Common myeloid progenitor, CD34-positive (primary cell): ENCODE results near the gene KCNH3.
A peak's percentile ranks its signal among the peaks of the same experiment; 100 is the strongest.

Experiments used
- CTCF ChIA-PET: fragments of 350-600 bp; sonication (Branson Sonifier 250); formaldehyde crosslinking; loops from one replicate; lab custom pipeline; 2021; ENCODE audit warnings: antibody characterized with exemption; lab: Charles Lee
- POLR2A ChIA-PET: fragments of 350-600 bp; sonication (Branson Sonifier 250); formaldehyde crosslinking; loops from one replicate; lab custom pipeline; 2021; ENCODE audit warnings: antibody characterized with exemption; lab: Charles Lee
- DNase-seq, 3 donors: peaks; one replicate each; pipeline versions ENCODE4 v3.0.0 to v3.0.0-alpha.2; 2013
- H3K27ac ChIP-seq, 2 experiments: 1 replicate in 1 of 2; 2 replicates in 1 of 2; pipeline ENCODE4 v1.7.0; 2013; ENCODE audit warnings: inconsistent platforms in 2 of 2, low read length in 2 of 2, mild to moderate bottlenecking in 2 of 2, low read depth in 1 of 2, moderate library complexity in 1 of 2; ENCODE audit not compliant: severe bottlenecking in 2 of 2, insufficient read depth in 1 of 2, poor library complexity in 1 of 2
- H3K27me3 ChIP-seq, 5 experiments: replicated peaks in 2 of 5; 1 replicate in 3 of 5; 2 replicates in 2 of 5; pipeline versions ENCODE4 v1.6.1 to v1.7.0; 2013; ENCODE audit warnings: low read length in 4 of 5, mild to moderate bottlenecking in 2 of 5, moderate library complexity in 2 of 5, inconsistent platforms in 1 of 5; ENCODE audit not compliant: insufficient read depth in 5 of 5, control insufficient read depth in 4 of 5
- H3K36me3 ChIP-seq, 4 experiments: 1 replicate in 2 of 4; 2 replicates in 2 of 4; pipeline versions ENCODE4 v1.6.1 to v1.7.0; 2013; ENCODE audit warnings: low read length in 3 of 4, control low read depth in 1 of 4, mild to moderate bottlenecking in 1 of 4; ENCODE audit not compliant: control insufficient read depth in 4 of 4, insufficient read depth in 4 of 4
- H3K4me1 ChIP-seq, 4 experiments: 1 replicate in 3 of 4; 2 replicates in 1 of 4; pipeline versions ENCODE4 v1.6.1 to v1.7.1; 2013; ENCODE audit warnings: low read length in 3 of 4, mild to moderate bottlenecking in 3 of 4, control low read depth in 1 of 4, inconsistent platforms in 1 of 4, moderate library complexity in 1 of 4; ENCODE audit not compliant: control insufficient read depth in 4 of 4, insufficient read depth in 4 of 4; ENCODE audit errors: control extremely low read depth in 1 of 4
- H3K4me3 ChIP-seq, 7 experiments: 1 replicate in 4 of 7; 2 replicates in 3 of 7; pipeline versions ENCODE4 v1.5.1 to v1.7.0; 2013; ENCODE audit warnings: mild to moderate bottlenecking in 7 of 7, low read length in 6 of 7, moderate library complexity in 6 of 7, inconsistent platforms in 2 of 7, low read depth in 2 of 7, control low read depth in 1 of 7; ENCODE audit not compliant: insufficient read depth in 4 of 7, control insufficient read depth in 1 of 7; ENCODE audit errors: extremely low read depth in 1 of 7
- H3K9me3 ChIP-seq, 5 experiments: 1 replicate in 4 of 5; 2 replicates in 1 of 5; pipeline versions ENCODE4 v1.6.1 to v1.7.1; 2013; ENCODE audit warnings: low read length in 4 of 5, mild to moderate bottlenecking in 2 of 5, inconsistent platforms in 1 of 5, low read depth in 1 of 5, moderate library complexity in 1 of 5; ENCODE audit not compliant: control insufficient read depth in 4 of 5, insufficient read depth in 2 of 5; ENCODE audit errors: control extremely low read depth in 1 of 5
- WGBS: methylation state at CpG from one replicate; pipeline ENCODE4 v1.1.5; 2013; ENCODE audit not compliant: insufficient coverage; 5-methylcytosine and 5-hydroxymethylcytosine counted together

The KCNH3 gene

DNA sequence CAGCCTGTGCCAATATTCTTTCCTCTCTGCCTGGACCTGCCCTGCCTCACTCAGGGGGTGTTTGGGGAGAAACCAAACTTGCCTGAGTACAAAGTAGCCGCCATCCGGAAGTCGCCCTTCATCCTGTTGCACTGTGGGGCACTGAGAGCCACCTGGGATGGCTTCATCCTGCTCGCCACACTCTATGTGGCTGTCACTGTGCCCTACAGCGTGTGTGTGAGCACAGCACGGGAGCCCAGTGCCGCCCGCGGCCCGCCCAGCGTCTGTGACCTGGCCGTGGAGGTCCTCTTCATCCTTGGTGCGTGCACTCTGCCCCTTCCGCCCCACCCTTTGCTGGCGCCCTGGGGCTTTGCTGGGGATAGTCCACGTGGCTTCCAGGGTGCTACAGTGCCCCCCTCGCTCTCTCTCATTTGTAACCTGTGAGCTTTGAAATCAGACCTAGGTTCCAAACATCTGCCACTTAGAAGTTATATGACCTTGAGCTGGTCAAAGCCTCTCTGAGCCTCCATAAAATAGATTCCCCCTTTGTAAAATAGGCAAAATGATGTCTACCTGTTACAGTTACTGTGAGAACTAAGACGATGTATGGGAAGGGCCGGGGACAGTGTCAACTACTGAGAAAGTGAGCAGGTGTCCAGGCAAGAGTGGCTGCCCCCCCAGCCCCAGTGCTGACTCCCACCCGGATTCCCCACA is 4.5 kb downstream of the KCNH3 start:
- H3K27me3 ChIP-seq, result peaks cover 0 to 63% (median 45%) of the 10 kb centered on the region in 5 experiments
- no peak for DNase-seq
- H3K27ac ChIP-seq, result no peak overlapping the region
- peaks cover 0 to 14% (median 9%) of the 10 kb centered on the region in 4 experiments for H3K4me1 ChIP-seq
- ChIA-PET POLR2A (no interaction called here), CTCF (interaction anchor here (1.2 to 1.7 kb wide), 3 partner anchors 7 to 27 kb away, joined by 3 to 9 read pairs (median 4); no protein-coding TSS in a partner anchor)
- H3K36me3 ChIP-seq, result no peaks in the 10 kb centered on the region
- H3K4me3 ChIP-seq, result no peak overlapping the region
- 74% methylated on average over 20 of the region's 20 CpGs for WGBS
- no peaks in the 10 kb centered on the region for H3K9me3 ChIP-seq

DNA sequence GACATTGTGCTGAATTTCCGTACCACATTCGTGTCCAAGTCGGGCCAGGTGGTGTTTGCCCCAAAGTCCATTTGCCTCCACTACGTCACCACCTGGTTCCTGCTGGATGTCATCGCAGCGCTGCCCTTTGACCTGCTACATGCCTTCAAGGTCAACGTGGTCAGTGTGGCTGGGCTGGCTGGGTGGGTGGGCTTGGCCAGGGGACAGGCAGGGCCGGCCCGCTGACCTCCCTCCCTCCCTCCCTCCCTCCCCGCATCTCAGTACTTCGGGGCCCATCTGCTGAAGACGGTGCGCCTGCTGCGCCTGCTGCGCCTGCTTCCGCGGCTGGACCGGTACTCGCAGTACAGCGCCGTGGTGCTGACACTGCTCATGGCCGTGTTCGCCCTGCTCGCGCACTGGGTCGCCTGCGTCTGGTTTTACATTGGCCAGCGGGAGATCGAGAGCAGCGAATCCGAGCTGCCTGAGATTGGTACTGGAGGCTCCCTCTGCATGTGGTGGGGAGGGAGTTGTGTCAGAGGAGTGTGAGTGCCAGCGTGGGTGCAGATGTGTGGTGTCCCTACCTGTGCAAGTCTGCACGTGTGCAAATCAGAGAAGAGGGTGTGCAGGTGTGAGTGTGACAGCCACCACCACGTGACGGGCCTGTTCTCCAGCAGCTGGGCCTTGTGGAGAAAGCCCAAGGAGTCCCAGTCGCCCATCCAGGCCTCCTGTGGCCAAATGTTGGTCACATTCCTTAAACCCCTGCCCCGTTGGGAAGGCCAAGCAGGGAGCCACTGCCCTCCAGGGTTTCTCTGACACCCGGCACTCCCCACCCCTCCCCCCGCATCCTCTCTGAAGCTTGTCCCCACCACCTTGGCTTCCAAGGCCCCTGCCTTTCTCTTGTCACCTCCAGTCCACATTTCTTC is 5.3 kb downstream of the KCNH3 start:
- no peak overlapping the region for H3K27ac ChIP-seq
- DNase-seq, result no peak
- no peaks in the 10 kb centered on the region for H3K36me3 ChIP-seq
- no peak overlapping the region for H3K4me3 ChIP-seq
- H3K4me1 ChIP-seq, result peaks cover 0 to 19% (median 12%) of the 10 kb centered on the region in 4 experiments
- no peaks in the 10 kb centered on the region for H3K9me3 ChIP-seq
- WGBS, result 50% methylated on average over 31 of the region's 39 CpGs
- H3K27me3 ChIP-seq, result peaks cover 0 to 61% (median 45%) of the 10 kb centered on the region in 5 experiments
- CTCF ChIA-PET, result interaction anchor here (1.0 to 2.2 kb wide), 3 partner anchors 10 to 39 kb away, joined by 3 to 8 read pairs (median 4); no protein-coding TSS in a partner anchor
- POLR2A ChIA-PET, result no interaction called here

DNA sequence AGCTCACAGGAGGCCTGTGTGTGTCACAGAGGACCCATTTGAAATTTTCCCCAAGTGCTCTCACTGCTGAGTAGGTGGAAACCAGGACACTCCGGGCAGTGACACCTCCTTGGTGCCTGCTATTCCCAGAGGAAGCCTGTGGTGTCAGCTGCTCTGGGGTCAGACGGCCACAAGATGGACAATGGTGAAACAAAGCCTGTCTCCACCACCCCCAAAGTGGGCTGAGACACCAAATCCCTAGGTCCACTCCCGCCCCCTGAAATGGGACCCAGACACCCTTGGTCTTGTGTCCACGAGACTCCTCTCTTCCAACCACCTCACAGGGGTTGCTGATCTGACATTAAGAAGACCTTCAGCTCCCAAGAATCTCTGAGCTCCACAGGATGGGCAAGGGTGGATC is 7.0 kb downstream of the KCNH3 start:
- WGBS, result 92% methylated on average over 4 of the region's 4 CpGs
- DNase-seq, result no peak
- Histone ChIP-seq H3K9me3 (no peaks in the 10 kb centered on the region), H3K27me3 (peaks cover 0 to 45% (median 28%) of the 10 kb centered on the region in 5 experiments), H3K4me1 (peaks cover 0 to 17% (median 10%) of the 10 kb centered on the region in 4 experiments), H3K27ac (no peak overlapping the region), H3K36me3 (no peaks in the 10 kb centered on the region), H3K4me3 (no peak overlapping the region)
- ChIA-PET CTCF (interaction anchor here (1.7 to 19.6 kb wide), 3 partner anchors 8 to 34 kb away, joined by 4 to 223 read pairs (median 8); no protein-coding TSS in a partner anchor), POLR2A (no interaction called here)

DNA sequence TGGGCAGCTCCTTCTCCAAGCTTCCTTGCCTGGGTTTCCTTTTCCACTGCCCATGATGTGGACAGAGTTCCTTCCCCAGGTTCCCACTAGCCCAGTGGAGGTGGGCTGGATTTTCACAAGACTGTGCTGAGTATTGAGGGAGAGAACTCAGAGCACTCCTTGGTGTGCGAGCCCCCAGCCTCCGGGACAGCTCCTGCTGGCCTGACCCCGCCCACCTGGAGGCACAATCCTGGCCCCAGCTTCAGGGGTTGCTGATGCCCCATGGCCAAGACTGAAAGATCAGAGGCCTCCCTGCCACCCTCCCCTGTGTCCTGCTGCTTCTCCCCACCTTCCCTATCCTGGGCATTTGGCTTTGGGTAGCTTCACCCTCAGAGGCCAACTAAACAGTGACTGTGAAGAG is 7.7 kb downstream of the KCNH3 start:
- CTCF ChIA-PET, result interaction anchor here (1.7 to 19.6 kb wide), 4 partner anchors 8 to 189 kb away, joined by 4 to 223 read pairs (median 8); no protein-coding TSS in a partner anchor

DNA sequence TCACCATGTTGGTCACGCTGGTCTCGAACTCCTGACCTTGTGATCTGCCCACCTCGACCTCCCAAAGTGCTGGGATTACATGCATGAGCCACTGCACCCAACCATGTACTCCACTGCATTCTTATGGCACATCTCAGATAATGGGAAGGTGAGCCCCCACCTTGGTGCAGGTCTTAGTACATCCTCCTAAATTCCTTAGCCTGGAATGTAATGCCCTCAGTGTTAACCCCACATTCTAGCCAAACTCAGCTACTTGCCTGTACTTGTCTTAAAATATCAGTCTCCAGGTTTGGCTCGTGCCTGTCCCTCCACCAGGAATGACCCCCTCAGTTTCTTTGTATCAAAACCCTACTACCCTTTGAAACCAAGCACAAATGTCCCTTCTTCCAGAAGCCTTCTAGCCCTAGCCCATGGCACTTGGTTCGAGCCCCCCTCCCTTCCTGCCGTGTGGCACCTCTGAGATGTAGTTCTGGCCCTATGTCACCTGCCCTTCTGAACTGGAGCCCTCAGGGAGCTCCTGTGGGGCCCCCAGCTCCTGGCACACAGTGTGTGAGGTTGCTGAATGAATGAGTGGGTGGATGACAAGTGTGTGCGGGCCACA is 8.4 kb downstream of the KCNH3 start:
- ChIA-PET POLR2A (no interaction called here), CTCF (interaction anchor here (0.9 to 19.6 kb wide), 4 partner anchors 10 to 189 kb away, joined by 3 to 223 read pairs (median 6); no protein-coding TSS in a partner anchor)
- no peaks in the 10 kb centered on the region for H3K36me3 ChIP-seq
- H3K27ac ChIP-seq, result no peak overlapping the region
- no peaks in the 10 kb centered on the region for H3K9me3 ChIP-seq
- peaks cover 0 to 19% (median 11%) of the 10 kb centered on the region in 4 experiments for H3K4me1 ChIP-seq
- no peak for DNase-seq
- no peak overlapping the region for H3K4me3 ChIP-seq
- WGBS, result 93% methylated on average over 3 of the region's 7 CpGs
- H3K27me3 ChIP-seq, result peaks cover 0 to 41% (median 26%) of the 10 kb centered on the region in 5 experiments

More for the DNA sequence above, 7.7 kb downstream of the KCNH3 start:
- peaks cover 0 to 42% (median 26%) of the 10 kb centered on the region in 5 experiments for H3K27me3 ChIP-seq
- POLR2A ChIA-PET, result no interaction called here
- peaks cover 0 to 17% (median 10%) of the 10 kb centered on the region in 4 experiments for H3K4me1 ChIP-seq
- no peaks in the 10 kb centered on the region for H3K36me3 ChIP-seq
- WGBS, result 100% methylated on average over 2 of the region's 3 CpGs
- no peak for DNase-seq
- no peak overlapping the region for H3K27ac ChIP-seq
- H3K4me3 ChIP-seq, result no peak overlapping the region
- H3K9me3 ChIP-seq, result no peaks in the 10 kb centered on the region

DNA sequence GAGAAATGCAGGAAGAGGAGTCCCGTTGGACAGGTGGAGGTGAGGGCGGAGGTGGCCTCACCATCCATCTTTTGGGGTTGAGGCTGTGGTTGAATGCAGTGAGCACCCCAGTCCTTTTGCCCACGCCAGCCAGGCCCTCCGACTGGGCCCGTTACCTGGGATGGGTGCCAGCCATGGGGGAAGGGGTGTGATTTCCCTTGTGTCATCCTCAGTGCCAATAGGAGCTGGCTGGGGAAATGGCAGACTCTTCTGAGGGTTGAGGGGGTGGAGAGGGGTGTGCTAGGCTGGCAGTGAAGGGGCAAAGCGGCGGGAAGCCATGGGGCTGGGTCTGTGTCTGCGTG is 9.6 kb downstream of the KCNH3 start:
- ChIA-PET POLR2A (no interaction called here), CTCF (interaction anchor here (0.9 to 19.6 kb wide), 4 partner anchors 10 to 224 kb away, joined by 3 to 223 read pairs (median 55); partner anchors contain the start of gene MCRS1)
- Histone ChIP-seq H3K4me3 (peak overlapping the region in 5 of 7 experiments; percentile 36 to 75 (median 61)), H3K27ac (no peak overlapping the region), H3K36me3 (no peaks in the 10 kb centered on the region), H3K9me3 (no peaks in the 10 kb centered on the region), H3K27me3 (peaks cover 0 to 35% (median 20%) of the 10 kb centered on the region in 5 experiments), H3K4me1 (peaks cover 0 to 24% (median 14%) of the 10 kb centered on the region in 4 experiments)
- no peak for DNase-seq
- WGBS, result 13% methylated on average over 6 of the region's 8 CpGs
